SU-DHL-6 (cell line): ENCODE results near the gene APOD.

Source experiments
- H2AFZ ChIP-seq: fragments of 200-600 bp; sonication (generic); 2 replicates; pipeline ENCODE4 v1.6.1; 2014; ENCODE audit warnings: low read depth, mild to moderate bottlenecking, moderate library complexity, mixed read lengths, antibody characterized with exemption, low read length; ENCODE audit not compliant: severe bottlenecking
- H3F3A ChIP-seq: fragments of 200-600 bp; shearing (Covaris generic); 2 replicates; pipeline ENCODE4 v1.6.0; 2016; ENCODE audit warnings: antibody characterized with exemption, mild to moderate bottlenecking; ENCODE audit not compliant: insufficient read depth
- H3K27ac ChIP-seq: fragments of 200-600 bp; sonication (generic); 2 replicates; pipeline ENCODE4 v1.5.1; 2016; ENCODE audit warnings: low read depth, mild to moderate bottlenecking, low read length, moderate library complexity, mixed read lengths
- H3K27me3 ChIP-seq: fragments of 200-600 bp; sonication (generic), shearing (Covaris generic); 2 replicates; pipeline ENCODE4 v1.6.0; 2014; ENCODE audit warnings: mild to moderate bottlenecking, low read length
- H3K36me3 ChIP-seq: fragments of 200-600 bp; sonication (generic); 2 replicates; pipeline ENCODE4 v1.6.1; 2014; ENCODE audit warnings: mild to moderate bottlenecking, low read length, mixed read lengths
- H3K4me2 ChIP-seq: fragments of 300-600, 200-600 bp; shearing (Covaris generic), sonication (generic); 2 replicates; pipeline ENCODE4 v1.6.0; 2014; ENCODE audit warnings: low read length, low read depth, mild to moderate bottlenecking; ENCODE audit not compliant: poor library complexity, severe bottlenecking
- H3K4me3 ChIP-seq: fragments of 200-600 bp; sonication (generic); 2 replicates; pipeline ENCODE4 v1.5.1; 2014; ENCODE audit warnings: antibody characterized with exemption, low read length, mild to moderate bottlenecking, mixed read lengths; ENCODE audit not compliant: insufficient read depth, poor library complexity, severe bottlenecking
- H3K79me2 ChIP-seq: fragments of 200-600 bp; sonication (generic); 2 replicates; pipeline ENCODE4 v1.6.1; 2014; ENCODE audit warnings: mild to moderate bottlenecking, low read length, moderate library complexity; ENCODE audit not compliant: insufficient read depth
- H3K9ac ChIP-seq: fragments of 200-600 bp; sonication (generic); 2 replicates; pipeline ENCODE4 v1.7.0; 2014; ENCODE audit warnings: mild to moderate bottlenecking, low read length
- H3K9me2 ChIP-seq: fragments of 200-600 bp; sonication (generic); replicated peaks from 2 replicates; pipeline ENCODE4 v1.6.1; 2014; ENCODE audit warnings: low read length; ENCODE audit not compliant: insufficient read depth
- H3K9me3 ChIP-seq: fragments of 200-600 bp; sonication (generic); 2 replicates; pipeline ENCODE4 v1.6.1; 2014; ENCODE audit warnings: low read length, mixed read lengths; ENCODE audit not compliant: insufficient read depth
- H4K20me1 ChIP-seq: fragments of 200-600 bp; sonication (generic); 2 replicates; pipeline ENCODE4 v1.6.1; 2014; ENCODE audit warnings: low read depth, mild to moderate bottlenecking, antibody characterized with exemption, low read length, moderate library complexity, mixed read lengths
- CTCF ChIP-seq: fragments of 200-600 bp; sonication (generic); IDR thresholded peaks from one replicate; pipeline ENCODE4 v1.5.1; 2017; ENCODE audit warnings: antibody characterized with exemption, mild to moderate bottlenecking, low read length, moderate library complexity; ENCODE audit not compliant: insufficient read depth, poor library complexity, severe bottlenecking
- EZH2phosphoT487 ChIP-seq: fragments of 200-600 bp; sonication (generic), shearing (Covaris generic); conservative IDR thresholded peaks from 2 replicates; pipeline ENCODE4 v1.6.1; 2018; ENCODE audit warnings: mild to moderate bottlenecking, antibody characterized with exemption, low read length, moderate library complexity, mixed read lengths

Gene APOD

DNA sequence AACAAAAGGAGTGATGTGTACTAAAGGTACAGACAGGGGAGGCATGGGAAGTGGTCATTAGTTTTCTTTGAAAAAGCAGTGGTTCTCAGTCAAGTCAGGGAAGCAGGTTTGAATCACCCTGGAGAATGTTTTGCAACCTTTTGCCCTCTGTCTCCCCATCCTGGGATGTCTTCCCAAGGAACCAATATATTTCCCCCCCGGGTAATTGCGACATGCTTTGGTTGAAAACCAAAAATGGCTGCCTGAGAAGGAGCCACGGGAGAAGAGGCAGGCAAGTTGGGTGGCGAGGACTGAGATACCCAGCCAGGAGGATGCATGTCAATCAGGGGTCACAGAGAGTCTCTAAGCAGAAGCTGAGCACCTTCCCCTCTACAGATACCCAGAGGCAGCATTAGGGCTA, 20.4 kb downstream of the APOD start:
- no peak overlapping the region for H3K9ac ChIP-seq
- H3F3A ChIP-seq = no peaks in the 10 kb centered on the region
- TF ChIP-seq EZH2phosphoT487 (no peak), CTCF (no peak)
- no peak overlapping the region for H3K4me2 ChIP-seq
- no peaks in the 10 kb centered on the region for H3K36me3 ChIP-seq
- no peaks in the 10 kb centered on the region for H4K20me1 ChIP-seq
- no peak overlapping the region for H3K27ac ChIP-seq
- H3K9me2 ChIP-seq = no peaks in the 10 kb centered on the region
- H2AFZ ChIP-seq = no peak overlapping the region
- no peaks in the 10 kb centered on the region for H3K79me2 ChIP-seq
- H3K9me3 ChIP-seq = no peaks in the 10 kb centered on the region
- H3K27me3 ChIP-seq = no peaks in the 10 kb centered on the region
- H3K4me3 ChIP-seq = no peak overlapping the region

DNA sequence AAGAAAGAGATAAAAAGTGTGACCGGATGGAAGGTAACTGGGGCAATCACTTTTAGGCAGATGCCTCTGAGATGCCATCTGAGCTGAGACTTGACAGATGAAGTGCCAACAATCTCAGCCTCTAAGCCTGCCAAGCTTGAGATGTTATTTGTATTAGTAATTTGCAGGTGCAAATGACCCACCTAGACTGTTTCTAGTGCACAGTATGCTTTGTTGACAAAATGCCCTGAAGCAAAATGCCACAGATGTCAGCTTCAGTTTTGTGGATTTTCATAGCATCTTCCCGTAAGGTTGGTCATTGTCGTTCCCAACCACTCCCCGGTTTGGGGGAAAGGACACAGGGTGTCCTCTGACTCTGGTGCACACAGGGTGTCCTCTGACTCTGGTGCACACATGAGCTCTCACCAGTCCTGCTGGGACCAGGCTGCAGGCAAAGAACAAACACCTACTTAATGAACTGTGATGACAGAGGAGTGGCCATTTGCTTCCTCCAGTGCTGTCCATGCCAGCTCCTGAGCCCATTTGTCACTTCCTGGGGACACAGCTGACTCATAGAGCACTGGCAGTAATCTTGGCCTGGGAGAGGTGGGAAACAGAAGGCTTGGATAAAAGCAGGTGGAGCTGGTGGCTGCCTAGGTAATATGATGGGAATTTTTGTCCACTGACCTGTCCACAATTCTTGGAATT, 23.9 kb downstream of the APOD start:
- Histone ChIP-seq H3F3A (no peaks in the 10 kb centered on the region), H3K4me2 (no peak overlapping the region), H4K20me1 (no peaks in the 10 kb centered on the region), H3K9ac (no peak overlapping the region), H3K9me2 (no peaks in the 10 kb centered on the region), H3K9me3 (no peaks in the 10 kb centered on the region), H3K79me2 (no peaks in the 10 kb centered on the region), H3K4me3 (no peak overlapping the region), H2AFZ (no peak overlapping the region), H3K27me3 (no peaks in the 10 kb centered on the region), H3K27ac (no peak overlapping the region), H3K36me3 (no peaks in the 10 kb centered on the region)
- no peak for TF ChIP-seq EZH2phosphoT487

DNA sequence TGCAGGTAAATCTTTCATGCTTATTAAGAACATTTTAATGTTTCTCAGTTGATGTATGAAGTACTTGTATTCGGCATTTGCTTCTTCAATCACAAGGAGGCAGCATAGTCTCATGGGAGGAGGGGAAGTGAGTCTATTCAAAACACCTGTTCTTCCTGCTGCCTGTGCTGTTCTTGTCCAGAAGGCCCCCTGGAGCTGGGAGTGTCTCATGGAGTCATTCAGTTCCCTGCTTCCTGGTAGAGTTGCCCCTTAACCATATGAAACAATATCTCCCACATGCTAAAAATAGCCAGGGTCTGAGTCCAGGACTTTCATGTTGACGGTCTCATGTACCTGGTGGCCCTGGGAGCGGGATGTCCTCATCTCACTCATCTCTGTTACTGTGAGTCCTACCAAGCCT, 25.1 kb downstream of the APOD start:
- H3K27ac ChIP-seq = no peak overlapping the region
- H3K4me3 ChIP-seq = no peak overlapping the region
- H3F3A ChIP-seq = no peaks in the 10 kb centered on the region
- no peaks in the 10 kb centered on the region for H4K20me1 ChIP-seq
- H2AFZ ChIP-seq = no peak overlapping the region
- no peaks in the 10 kb centered on the region for H3K36me3 ChIP-seq
- peak overlapping the region; percentile 0 for H3K4me2 ChIP-seq
- no peaks in the 10 kb centered on the region for H3K9me3 ChIP-seq
- no peaks in the 10 kb centered on the region for H3K27me3 ChIP-seq
- H3K79me2 ChIP-seq = no peaks in the 10 kb centered on the region
- TF ChIP-seq EZH2phosphoT487 (no peak), CTCF (peak; percentile 54)
- H3K9me2 ChIP-seq = no peaks in the 10 kb centered on the region
- no peak overlapping the region for H3K9ac ChIP-seq

DNA sequence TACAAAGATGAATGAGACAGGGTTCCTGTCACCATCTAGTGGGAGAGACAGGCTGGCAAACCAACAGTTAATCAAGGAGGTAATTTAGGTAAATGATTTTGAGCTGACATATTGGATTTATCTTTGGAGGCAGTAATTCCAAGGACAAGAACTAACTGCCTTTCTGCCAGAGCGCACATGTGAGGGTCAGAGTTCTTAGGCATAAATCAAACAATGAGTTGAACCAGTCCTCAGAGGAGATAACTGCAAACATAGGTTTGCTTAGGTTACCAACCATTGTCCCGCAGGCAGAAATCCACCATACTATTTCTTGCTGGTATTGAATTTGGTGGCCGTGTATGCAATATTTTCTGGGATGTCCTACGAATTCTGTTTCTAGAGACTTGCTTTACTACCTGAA, 26.4 kb downstream of the APOD start:
- no peaks in the 10 kb centered on the region for H3K9me2 ChIP-seq
- TF ChIP-seq CTCF = no peak
- TF ChIP-seq EZH2phosphoT487 = no peak

More for the DNA sequence above, 26.4 kb downstream of the APOD start:
- no peaks in the 10 kb centered on the region for H3K79me2 ChIP-seq
- H3K4me2 ChIP-seq = no peak overlapping the region
- no peaks in the 10 kb centered on the region for H4K20me1 ChIP-seq
- no peaks in the 10 kb centered on the region for H3K9me3 ChIP-seq
- H3K9ac ChIP-seq = no peak overlapping the region
- no peak overlapping the region for H3K4me3 ChIP-seq
- H3K27me3 ChIP-seq = no peaks in the 10 kb centered on the region
- H3F3A ChIP-seq = no peaks in the 10 kb centered on the region
- no peaks in the 10 kb centered on the region for H3K36me3 ChIP-seq
- no peak overlapping the region for H2AFZ ChIP-seq
- no peak overlapping the region for H3K27ac ChIP-seq
